HG03064 (cell line): ENCODE measurements around the gene CDK11B.
"Not testable (repeated sequence)": the region's sequence is repeated elsewhere in the genome, so short reads cannot be mapped to it uniquely, and the experiment has no call there.

Source experiments
- ATAC-seq: cut with Tn5 transposase; IDR thresholded peaks from one replicate; pipeline ENCODE4 v1.9.1; 2021; ENCODE audit warnings: low read depth; ENCODE audit not compliant: unreplicated experiment

Gene CDK11B

DNA sequence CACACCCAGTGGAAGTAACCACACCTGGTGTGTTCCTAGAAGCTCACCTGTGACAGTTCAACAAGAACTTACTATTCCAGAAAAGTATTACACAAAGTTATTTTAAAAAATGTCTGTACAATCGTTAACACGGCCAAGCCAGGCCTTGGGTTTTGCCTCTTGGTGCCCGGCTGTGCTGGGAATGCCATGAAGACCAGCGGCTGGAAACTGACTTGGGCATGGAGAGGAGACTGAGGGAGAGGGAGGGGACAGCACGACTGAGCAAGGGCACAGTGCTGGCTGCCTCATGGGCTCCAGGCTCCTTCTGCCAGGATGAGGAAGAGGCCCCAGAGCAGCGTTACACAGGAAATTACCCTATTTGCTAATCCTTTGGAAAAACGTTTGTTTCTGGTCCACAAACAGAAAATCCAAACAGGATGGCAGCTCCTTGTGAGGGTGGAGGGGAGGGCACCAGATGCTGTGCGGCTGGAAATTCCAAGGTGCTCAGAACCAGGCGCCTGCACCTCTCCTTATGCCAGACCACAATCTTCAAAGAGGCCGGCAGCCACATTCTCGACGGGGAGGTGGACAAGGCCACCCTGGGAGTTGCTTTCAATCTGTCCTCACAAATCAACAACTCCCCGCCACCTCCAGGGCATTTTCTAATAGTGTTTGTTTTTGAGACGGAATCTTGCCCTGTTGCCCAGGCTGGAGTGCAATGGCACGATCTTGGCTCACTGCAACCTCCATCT is 4.2 kb upstream of the CDK11B start:
- not testable (repeated sequence) for ATAC-seq

DNA sequence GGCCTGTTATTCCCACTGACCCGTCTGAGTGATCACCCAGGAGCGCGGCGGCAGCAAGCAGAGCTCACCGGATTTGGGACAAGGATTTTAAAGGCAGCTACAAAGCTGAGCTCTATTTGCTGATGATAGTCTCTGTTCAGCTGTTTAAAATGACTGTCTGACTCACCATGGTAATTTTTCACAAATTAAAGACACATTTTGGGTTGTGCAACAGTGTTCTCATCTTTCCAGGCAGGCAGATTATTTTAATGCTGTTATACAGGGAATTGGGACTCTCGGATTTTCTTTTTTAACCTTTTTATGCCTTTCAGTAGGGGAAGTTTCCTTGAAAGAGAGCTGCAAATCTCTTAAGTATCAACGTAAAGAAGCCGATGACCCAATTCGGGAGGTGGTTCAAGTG is 3.6 kb upstream of the CDK11B start:
- not testable (repeated sequence) for ATAC-seq

DNA sequence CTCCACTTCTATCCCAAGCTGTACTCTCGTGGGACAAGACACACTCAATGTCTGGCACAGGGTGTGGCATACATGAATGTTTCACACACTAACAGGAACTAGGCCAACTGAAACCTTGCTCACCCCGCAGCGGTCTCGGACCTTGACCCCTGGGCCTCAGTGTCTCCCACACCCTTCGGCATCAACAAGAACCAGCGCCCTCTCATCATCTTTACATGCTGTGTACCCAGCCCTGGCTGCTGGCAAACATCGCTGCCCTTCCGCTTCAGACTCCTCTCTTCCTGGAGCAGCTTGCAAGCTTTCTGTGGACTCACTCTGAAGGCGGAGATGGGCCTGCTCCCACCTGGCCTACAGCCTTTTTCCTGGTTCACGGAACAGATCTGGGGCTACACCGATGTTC is 10.5 kb downstream of the CDK11B start:
- ATAC-seq = not testable (repeated sequence)

DNA sequence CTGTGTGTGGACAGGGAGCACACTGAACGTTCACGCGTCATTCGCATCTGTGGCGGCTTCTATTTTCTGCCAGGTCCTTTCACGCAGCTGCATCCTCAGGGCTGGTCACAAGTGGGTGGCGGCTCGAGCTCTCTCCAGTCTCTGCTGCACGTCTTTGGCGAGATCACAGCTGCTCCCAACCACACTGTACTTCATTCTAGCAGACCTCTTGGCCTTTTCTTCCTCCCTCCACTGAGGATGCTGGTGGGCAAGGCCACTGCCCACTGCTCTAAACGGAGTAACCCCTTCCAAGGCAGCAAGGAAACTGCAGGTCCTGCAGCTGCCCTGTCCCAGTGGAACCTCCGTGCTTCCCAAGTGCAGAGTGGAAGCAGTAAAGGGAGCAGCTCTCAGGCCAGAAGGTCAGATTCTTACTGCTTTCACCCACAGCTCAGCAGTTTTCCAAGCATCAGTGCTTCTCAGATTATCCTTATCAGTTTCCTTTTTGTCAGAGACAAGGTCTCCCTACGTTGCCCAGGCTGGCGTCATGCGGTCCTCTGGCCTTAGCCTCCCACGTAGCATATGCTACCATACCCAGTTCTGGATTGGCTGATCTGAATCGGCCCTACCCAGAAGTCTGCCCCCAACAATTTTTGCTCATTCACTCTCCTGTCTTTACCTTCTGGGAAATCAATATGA is 11.1 kb downstream of the CDK11B start:
- not testable (repeated sequence) for ATAC-seq

DNA sequence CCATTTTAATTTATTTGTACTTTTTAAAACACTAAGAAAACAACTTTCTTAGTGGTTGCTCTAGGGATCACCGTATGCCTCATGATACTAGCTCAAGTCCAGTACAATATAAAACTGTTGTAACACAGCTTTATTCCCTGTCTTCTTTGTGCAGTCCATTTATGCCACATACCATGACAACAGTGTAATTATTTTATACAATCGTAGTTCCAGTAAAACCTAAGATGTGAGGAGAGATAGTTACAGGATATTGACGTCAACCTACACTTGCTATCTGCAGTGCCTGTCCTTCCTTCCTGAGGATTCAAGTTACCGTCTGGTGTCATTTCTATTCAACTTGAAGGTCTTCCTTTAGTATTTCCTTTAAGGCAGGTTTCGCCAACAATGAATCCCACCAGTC is 12.5 kb downstream of the CDK11B start:
- not testable (repeated sequence) for ATAC-seq

DNA sequence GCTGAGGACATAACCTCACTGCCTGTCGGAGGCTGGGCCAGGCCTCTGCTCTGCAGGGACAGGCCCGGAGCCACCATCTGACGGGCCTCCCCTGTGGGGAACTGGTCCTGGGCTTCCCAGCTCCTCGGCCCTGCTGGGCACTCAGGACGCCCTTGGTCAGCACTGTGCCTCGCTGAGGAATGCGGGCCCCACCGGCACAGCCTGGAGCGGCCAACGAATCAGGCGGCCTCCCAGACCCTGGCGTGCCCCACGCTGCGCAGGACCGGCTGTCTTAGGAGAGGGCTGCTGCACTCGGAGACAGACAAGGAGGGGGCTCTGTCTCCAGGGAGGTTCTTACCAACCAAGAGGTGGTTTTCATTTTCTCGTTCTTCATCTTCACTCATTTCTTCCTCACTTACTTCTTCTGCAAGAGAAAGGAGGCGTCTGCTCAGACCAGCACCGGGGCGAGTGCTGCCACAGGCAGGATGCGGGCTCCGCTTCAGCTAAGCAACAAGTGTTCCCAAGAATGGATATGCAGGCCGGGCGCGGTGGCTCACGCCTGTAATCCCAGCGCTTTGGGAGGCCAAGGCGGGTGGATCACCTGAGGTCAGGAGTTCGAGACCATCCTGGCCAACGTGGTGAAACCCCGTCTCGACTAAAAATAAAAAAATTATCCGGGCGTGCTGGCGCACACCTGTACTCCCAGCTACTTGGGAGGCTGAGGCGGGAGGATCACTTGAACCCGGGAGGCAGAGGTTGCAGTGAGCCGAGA is 17.9 kb downstream of the CDK11B start:
- not testable (repeated sequence) for ATAC-seq

DNA sequence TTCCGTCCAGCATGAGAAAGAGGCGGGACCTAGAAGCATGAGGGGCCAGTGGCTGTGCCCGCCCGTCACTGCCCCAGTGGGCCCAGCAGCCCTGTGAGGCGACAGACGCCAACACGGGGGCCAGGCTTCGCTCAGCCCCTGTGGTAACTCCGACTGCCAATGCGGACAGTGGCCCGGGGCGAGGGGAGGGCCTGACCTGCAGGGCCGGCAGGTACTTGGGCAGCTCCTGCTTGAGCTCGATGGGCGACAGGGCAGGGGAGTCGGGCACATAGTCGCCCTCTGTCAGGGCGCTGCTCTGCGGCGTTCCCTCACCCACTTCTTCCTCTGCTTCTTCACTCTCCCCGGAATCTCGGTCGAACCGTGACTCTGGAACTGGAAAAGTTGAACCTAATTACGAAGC is 18.7 kb downstream of the CDK11B start:
- not testable (repeated sequence) for ATAC-seq

DNA sequence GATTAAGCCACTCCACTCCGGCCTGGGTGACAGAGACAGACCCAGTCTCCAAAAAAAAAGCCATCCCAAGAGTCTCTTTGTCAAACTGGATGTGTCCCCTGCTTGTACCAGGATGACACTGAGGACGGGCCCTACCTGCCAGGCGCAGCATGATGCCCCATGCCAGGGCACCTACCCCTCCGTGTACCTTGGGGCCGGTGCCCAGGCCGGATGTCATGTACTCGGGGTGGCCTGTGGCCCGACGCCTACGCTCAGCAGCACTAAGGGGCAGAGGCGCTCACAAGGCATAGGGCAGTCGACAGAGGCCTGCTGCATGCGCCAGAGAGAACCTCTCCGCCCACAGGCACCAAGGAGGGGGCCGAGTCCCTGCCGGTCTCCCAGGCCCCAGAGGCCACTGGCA is 19.4 kb downstream of the CDK11B start:
- not testable (repeated sequence) for ATAC-seq

DNA sequence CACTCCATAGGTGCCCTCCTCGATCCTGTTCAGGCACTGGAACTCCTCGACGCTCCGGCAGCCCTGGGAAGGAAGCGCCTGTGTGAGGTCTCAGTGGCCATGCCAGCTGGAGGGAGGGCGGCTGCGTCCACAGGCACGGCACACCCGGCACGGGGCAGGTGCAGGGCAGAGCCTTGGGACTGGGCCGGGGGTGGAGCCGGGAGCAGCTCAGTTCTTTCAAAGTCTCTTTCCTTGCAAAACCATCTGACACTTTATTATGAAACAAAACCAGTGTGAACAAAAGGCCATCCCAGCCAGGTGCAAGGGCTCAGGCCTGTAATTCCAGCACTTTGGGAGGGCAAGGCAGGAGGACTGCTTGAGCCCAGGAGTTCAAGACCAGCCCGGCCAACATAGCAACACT is 20.3 kb downstream of the CDK11B start:
- not testable (repeated sequence) for ATAC-seq

DNA sequence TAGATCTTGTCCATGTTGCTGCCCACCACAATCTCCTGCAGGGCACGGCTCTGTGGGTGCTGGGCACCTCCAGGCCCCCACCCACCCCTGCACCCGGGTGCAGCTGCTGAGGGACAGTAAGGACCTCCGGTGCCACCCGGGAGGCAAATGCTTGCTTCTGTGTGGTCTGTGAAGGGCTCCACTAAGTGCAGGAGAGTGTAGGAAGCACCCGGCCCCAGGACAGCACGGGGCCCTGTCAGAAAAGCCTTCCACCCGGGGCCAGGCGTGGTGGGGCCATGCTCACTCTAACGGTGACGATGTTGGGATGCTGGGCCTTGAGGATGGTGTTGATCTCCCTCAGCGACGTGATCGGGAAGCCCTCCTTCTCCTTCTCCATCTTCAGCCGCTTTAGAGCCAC is 21.3 kb downstream of the CDK11B start:
- not testable (repeated sequence) for ATAC-seq

DNA sequence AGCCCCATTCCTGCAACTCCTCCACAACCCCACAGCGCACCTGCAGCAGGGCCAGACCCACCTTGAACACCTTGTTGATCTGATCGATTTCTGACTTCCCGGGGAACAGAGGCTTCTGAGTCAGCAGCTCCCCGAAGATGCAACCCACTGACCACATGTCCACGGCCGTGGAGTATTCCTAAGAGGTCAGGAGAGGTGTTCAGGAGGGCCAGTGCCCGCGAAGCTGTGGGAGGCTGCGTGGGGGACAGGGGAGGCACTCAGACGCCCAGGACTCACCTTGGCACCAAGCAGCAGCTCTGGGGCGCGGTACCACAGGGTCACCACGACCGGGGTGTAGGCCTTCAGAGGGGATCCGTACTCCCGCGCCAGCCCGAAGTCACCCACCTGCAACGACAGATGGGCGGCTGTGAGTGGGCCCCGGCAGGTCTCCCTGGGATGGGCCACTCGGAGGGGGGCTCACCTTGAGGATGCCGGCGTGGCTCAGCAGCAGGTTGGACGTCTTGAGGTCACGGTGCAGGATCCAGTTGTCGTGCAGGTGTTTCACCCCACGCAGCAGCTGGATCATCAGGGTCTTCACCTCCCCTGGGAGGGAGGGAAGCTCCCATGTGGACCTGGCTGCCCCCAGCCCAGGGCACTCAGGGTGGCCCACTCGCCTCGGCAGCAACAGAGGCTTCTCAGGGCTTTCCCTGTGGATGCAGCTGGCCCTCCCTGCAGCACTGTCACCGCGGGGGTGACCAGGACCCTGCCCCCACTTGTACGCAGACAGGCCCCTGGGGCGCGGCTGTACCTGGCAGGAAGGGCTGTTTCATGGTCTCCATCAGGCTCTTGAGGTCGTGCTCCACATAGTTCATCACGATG is 22.0 kb downstream of the CDK11B start:
- not testable (repeated sequence) for ATAC-seq

DNA sequence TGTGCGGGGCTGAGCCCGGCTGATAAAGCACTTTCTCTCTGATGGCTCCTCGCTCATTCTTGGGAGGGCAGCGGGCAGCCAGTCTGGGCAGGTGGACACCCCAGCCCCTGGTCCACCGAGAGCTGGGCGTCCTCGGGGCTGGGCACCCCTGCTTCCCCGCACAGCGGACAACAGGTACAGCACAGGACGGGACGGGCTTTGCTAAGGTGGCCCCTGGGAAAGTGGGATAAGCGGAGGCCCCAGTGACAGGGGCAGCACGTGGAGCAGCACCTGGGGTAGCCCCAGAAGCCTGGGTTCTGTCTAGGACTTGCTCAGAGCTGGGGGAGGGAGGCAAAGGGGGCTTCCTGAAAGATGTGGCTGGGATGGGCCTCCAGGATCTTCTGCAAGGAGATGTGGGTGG is 24.2 kb downstream of the CDK11B start:
- ATAC-seq = not testable (repeated sequence)

DNA sequence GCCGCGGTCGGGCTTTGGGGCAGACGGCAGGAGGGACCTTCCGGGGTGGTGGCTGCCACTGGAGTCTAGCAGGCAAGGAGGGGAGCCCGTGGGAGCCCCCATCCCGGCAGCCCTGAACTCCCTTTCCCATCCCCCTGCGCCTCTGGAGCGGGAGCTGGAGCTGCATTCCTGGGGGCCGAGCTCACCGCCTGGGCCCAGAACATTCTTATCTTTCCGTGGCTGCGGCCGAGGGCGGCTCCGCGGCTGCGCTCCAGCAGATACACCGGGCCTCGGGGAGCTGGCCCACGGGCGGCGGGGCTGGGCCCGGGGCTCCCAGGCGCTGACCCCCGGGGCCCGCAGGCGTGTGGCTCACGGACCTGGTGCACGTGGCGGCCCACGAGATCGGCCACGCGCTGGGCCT is 25.4 kb downstream of the CDK11B start:
- ATAC-seq = not testable (repeated sequence)

DNA sequence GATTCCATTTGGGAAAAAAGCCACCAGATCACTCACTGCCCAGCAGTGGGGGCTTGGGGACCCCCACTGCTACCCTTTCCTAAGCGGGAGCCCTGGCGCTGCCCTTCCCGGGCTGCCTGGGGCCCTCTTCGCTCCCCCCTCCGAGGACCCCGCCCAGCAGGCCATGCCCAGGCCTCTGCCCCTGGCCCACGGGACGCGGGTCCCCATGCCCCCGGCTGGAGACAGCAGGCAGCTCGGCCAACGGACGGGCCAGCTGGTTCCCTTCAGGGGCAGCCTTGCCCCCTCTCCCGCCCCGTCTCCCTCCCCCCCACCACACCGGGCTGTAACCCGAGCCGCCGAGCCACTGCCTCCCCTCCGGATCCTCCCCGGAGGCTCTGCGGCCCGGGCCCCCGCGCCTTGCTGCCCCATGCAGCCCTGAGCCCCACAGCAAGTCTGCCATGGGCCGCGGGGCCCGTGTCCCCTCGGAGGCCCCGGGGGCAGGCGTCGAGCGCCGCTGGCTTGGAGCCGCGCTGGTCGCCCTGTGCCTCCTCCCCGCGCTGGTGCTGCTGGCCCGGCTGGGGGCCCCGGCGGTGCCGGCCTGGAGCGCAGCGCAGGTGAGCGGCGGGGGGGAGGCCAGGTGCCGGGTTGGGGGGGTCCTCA is 26.9 kb downstream of the CDK11B start, which contains the start of gene MMP23B:
Gene MMP23B (plus strand): TSS at position 392 of the 639 bp plus-strand sequence. CDS start 46 bp downstream, at position 438.
- no peak for ATAC-seq

DNA sequence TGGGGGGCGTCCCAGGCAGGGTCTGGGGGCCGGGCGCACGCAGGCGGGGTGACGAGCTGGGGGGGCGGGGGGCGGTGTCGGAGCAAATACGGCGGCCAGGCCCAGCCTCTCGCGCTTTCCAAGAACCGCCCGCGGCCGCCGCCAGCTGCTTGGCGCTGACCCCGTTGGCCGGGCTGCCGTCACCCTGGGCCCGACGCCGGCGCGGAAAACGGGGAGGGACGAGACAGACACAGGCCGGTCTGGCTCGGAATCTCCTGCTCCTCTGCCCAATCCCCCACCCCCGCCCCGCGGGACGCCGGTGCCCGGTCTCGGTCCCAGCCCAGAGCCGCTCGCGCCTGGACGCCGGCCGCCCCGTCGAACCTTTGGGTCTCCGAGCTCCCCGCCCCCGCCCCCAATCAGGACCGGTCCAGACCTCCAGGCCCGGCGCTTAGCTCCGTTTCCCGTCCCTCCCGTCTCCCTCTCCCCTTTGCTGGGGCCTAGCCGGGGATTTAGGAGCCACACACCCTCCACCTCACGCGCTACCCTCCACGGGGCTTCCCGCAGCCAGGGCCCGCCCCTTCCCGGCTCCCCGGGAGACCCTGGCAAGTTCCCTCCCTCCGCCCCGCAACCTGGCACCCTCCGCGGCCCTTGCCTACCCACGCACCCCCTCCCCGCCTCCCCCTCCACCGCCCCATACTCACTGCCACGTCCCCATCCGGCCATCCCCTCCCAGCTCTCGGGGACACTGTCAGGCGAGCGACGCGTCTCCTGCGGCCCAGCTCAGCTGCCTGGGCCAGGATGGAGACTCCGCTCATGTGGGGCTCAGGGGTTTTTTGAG is 27.6 kb downstream of the CDK11B start:
- no peak for ATAC-seq

DNA sequence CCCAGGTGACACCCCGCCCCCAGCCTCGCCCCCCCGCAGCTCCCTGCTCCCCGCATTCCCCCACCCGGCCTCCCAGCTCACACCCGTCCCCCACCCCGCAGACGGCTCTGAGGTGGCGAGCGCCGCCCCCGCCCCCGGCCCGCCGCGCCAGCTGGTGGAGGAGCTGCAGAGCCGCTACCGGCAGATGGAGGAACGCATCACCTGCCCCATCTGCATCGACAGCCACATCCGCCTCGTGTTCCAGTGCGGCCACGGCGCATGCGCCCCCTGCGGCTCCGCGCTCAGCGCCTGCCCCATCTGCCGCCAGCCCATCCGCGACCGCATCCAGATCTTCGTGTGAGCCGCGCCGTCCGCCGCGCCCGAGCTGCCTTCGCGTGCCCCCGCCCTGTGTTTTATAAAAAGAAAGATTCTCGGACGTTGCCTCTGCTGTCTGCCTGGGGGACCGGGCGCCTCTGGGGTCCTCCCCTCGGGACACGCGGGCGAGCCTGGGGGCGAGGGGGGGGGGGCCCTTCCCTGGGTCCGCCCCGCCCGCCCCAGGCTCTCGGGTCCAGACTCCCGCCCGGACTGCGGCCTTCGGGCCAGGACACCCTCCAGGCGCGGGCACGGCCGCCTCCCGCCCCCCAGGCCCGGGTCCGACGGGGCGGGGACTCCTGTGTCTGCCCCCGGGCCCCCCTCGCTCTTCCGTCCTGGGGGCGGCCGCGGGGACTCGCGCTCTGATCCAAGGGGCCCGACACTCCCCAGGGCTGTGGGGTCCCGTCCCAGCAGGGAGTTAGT is 28.4 kb downstream of the CDK11B start:
- ATAC-seq = no peak

DNA sequence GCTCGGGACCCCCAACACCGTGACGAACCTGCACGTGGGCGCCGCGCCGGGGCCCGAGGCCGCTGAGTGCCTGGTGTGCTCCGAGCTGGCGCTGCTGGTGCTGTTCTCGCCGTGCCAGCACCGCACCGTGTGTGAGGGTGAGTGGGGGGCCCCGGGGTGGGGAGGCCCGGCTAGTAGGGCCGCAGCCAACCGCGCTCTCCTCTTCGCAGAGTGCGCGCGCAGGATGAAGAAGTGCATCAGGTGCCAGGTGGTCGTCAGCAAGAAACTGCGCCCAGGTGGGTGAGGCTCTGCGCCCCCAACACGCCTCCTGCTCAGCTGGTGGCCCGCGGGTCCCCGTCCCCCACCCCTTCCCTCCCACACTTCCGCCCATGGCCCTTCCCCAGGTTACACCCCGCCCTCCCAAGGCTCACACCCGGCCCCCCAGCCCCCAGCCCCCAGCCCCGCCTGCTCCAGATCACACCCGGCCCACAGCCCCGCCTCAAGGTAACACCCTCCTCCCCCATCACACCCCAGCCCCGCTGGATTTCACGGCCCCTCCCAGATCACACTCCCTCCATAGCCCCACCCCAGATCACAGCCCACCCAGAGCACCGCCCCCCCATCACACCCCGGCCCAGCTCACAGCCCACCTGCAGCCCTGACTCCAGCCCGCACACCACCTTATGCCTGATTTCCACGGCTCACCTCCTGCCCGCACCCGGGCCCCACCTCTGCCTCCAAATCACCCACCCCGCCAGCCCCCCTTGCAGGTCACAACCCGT is 29.2 kb downstream of the CDK11B start:
- no peak for ATAC-seq
